Ovary (tissue), 9 donors: Measurements from ENCODE around the gene ST6GALNAC3. TPM values are rescaled to one million over a fixed set of nuclear protein-coding genes. Genes with fewer than 3 reads are reported as not detected.

ENCODE experiments used
- DNase-seq, 5 donors: peaks; one replicate each; pipeline ENCODE4 v3.0.0-alpha.2; 2019 to 2020
- H3K27ac ChIP-seq, 2 donors: fragments of 200-600 bp; one replicate each; pipeline versions ENCODE4 v1.5.1 to v1.8.0; 2019 to 2022
- H3K27me3 ChIP-seq: fragments of 200-600 bp; one replicate; pipeline ENCODE4 v1.8.0; 2022
- H3K36me3 ChIP-seq: fragments of 200-600 bp; sonication (generic); one replicate; pipeline ENCODE4 v1.5.1; 2019
- H3K4me1 ChIP-seq: one replicate; pipeline ENCODE4 v1.8.1; 2013; ENCODE audit warnings: mild to moderate bottlenecking, moderate library complexity; ENCODE audit not compliant: insufficient read depth
- H3K4me3 ChIP-seq: fragments of 200-600 bp; sonication (generic); one replicate; pipeline ENCODE4 v1.5.1; 2017
- H3K9me3 ChIP-seq, 2 donors: fragments of 200-600 bp in 1 of 2; sonication (generic) in 1 of 2; one replicate each; pipeline versions ENCODE4 v1.5.1 to v1.8.1; 2013 to 2019; ENCODE audit warnings: mild to moderate bottlenecking in 1 of 2, moderate library complexity in 1 of 2
- EP300 ChIP-seq: sonication (generic); formaldehyde crosslinking; IDR thresholded peaks from one replicate; pipeline ENCODE4 v1.6.1; 2017; ENCODE audit warnings: antibody characterized with exemption
- POLR2A ChIP-seq: fragments of 450-650 bp; IDR thresholded peaks from one replicate; pipeline ENCODE4 v1.6.1; 2017; ENCODE audit warnings: antibody characterized with exemption, mild to moderate bottlenecking, moderate library complexity
- WGBS, 3 donors: extraction: QIAGEN DNeasy Blood & Tissue Kit in 1 of 3; methylation state at CpG; one replicate each; pipeline versions ENCODE4 v1.1.5 to v1.1.7; 2013 to 2017; 5-methylcytosine and 5-hydroxymethylcytosine counted together
- intact Hi-C, 4 donors: fragments of 100-400 bp; cut with DNase I; formaldehyde crosslinking; loops; one replicate each; pipeline versions ENCODE4 v1.11.0 to v1.15.1; 2022 to 2023
- polyA plus RNA-seq, 2 donors: library from polyadenylated mRNA; stranded (reverse); fragments of 200-250 nt in 1 of 2; fragments of 350-450 nt in 1 of 2; fragmentation: Illumina TruSeq in 1 of 2; extraction: RNeasy Lipid Tissue Mini Kit (QIAGEN cat#74804) in 1 of 2; gene quantifications; one replicate each; pipeline ENCODE4 v1.2.3, GENCODE V29; 2013 to 2014
- total RNA-seq, 7 donors: library from RNA; depleted of rRNA in 2 of 7; stranded (reverse); fragments of >200 nt in 2 of 7; fragmentation: NEBNext Ultra II Directional in 3 of 7; extraction: Animal tissue kit (Norgen Biotek cat#: 25700) in 3 of 7; gene quantifications; one replicate each; pipeline versions ENCODE4 v1.1.0 to v1.2.4, GENCODE V29; 2016 to 2023
- TF ChIP-seq, protein P1 (sequence below), 3 donors: fragments of 450-650 bp in 2 of 3; fragments of 200-600 bp in 1 of 3; IDR thresholded peaks; one replicate each; pipeline versions ENCODE4 v1.5.1 to v1.8.0; 2016 to 2022; ENCODE audit warnings: antibody characterized with exemption in 3 of 3, mild to moderate bottlenecking in 1 of 3
- donor health status: DM: no; HTN: no; CAD: no; lungs with moderate emphysema.
- donor health status: DM: no; HTN: no; CAD: no.
- donor health status: Bipolar disorder and iron deficiency.
- donor health status: DM: yes; HTN: yes; CAD: no.
- donor health status: DM: no; HTN: no; CAD: no.
- donor health status: DM: yes; HTN: yes; CAD: no.

The ST6GALNAC3 gene
- total and polyA plus RNA-seq, 9 donors = 1.9 to 6.7 (median 4.0) TPM

DNA sequence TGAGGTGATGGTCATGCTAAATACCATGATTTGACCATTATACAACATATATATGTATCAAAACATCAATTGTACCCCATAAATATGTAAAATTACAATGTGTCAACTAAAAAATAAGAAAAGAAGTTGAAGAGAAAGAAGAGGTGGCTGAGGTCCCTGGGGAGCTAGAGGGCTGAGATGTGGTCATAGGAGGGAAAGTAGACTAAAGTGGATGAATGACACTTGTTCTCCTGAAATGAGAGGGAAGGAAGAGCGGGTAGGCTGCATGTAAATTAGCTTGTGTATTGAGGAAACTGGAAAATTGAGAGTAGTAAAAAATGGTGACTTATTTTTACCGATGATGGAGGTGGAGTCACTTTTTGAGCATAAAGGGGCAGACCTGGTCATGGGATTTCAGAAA, 117.0 kb downstream of the ST6GALNAC3 start:
- WGBS, 3 donors = 95 to 98% (median 97%) methylated on average over 2 of the region's 2 CpGs
- Histone ChIP-seq H3K9me3 (no peaks in the 10 kb centered on the region), H3K36me3 (no peaks in the 10 kb centered on the region), H3K4me1 (no peaks in the 10 kb centered on the region), H3K27ac (no peak overlapping the region), H3K27me3 (no peaks in the 10 kb centered on the region), H3K4me3 (no peak overlapping the region)
- no peak for DNase-seq
- TF ChIP-seq POLR2A (no peak), EP300 (no peak)
- TF ChIP-seq, protein P1, sequence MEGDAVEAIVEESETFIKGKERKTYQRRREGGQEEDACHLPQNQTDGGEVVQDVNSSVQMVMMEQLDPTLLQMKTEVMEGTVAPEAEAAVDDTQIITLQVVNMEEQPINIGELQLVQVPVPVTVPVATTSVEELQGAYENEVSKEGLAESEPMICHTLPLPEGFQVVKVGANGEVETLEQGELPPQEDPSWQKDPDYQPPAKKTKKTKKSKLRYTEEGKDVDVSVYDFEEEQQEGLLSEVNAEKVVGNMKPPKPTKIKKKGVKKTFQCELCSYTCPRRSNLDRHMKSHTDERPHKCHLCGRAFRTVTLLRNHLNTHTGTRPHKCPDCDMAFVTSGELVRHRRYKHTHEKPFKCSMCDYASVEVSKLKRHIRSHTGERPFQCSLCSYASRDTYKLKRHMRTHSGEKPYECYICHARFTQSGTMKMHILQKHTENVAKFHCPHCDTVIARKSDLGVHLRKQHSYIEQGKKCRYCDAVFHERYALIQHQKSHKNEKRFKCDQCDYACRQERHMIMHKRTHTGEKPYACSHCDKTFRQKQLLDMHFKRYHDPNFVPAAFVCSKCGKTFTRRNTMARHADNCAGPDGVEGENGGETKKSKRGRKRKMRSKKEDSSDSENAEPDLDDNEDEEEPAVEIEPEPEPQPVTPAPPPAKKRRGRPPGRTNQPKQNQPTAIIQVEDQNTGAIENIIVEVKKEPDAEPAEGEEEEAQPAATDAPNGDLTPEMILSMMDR (IDR thresholded peaks at IDR 0.05) = no peak
- intact Hi-C loops = no loop called here

DNA sequence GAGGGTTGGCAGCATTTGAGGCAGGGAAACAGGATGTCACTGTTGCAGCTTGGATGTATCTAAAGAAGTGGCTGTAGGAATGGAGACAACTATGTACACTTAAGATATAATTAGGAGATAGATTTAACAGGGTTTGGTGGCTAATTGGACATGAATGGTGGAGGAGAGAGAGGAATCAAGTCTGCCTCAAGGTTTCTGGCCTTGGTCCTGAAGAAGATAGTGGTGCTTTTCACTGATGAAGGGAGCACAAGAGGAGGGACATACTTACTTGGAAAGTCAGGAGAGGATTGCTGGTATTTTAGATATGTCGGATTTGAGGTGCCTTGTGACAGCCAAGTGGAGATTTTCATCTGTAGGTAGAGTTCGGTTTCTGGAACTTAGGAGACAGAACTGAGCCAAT, 123.9 kb downstream of the ST6GALNAC3 start:
- Histone ChIP-seq H3K4me3 (no peak overlapping the region), H3K4me1 (no peaks in the 10 kb centered on the region), H3K36me3 (no peaks in the 10 kb centered on the region), H3K9me3 (no peaks in the 10 kb centered on the region), H3K27ac (no peak overlapping the region), H3K27me3 (no peaks in the 10 kb centered on the region)
- no peak for DNase-seq
- intact Hi-C loops = no loop called here
- TF ChIP-seq, protein P1 (IDR thresholded peaks at IDR 0.05) = no peak
- TF ChIP-seq EP300 (no peak), POLR2A (no peak)
- 88 to 94% (median 89%) methylated on average over 2 of the region's 2 CpGs for WGBS, 3 donors

DNA sequence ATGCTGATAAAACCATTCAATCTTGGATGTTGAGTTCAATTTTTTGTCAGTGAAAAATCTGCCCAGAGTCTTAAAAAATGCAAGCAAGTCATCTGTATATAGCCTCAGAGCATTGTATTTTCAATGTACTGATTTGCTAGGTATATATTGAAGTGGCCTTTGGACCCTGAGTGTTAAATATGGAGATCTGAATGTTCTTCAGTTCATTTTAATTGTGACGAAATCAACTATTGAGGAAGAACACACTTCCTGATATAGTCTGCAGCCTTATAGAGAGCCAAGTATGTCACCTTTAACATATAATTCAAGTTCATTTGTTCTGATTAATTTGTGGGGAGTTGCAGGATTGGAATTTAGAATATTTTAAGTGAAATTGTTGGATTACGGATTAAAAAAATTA, 128.1 kb downstream of the ST6GALNAC3 start:
- TF ChIP-seq, protein P1 (IDR thresholded peaks at IDR 0.05) = no peak
- no peak for TF ChIP-seq EP300
- TF ChIP-seq POLR2A = no peak
- H3K27me3 ChIP-seq = no peaks in the 10 kb centered on the region
- 78 to 92% (median 89%) methylated on average over 2 of the region's 2 CpGs for WGBS, 3 donors
- H3K4me1 ChIP-seq = no peaks in the 10 kb centered on the region
- no peaks in the 10 kb centered on the region for H3K36me3 ChIP-seq
- H3K9me3 ChIP-seq = no peaks in the 10 kb centered on the region
- no peak for DNase-seq
- intact Hi-C loops = no loop called here
- H3K27ac ChIP-seq = no peak overlapping the region
- no peak overlapping the region for H3K4me3 ChIP-seq

DNA sequence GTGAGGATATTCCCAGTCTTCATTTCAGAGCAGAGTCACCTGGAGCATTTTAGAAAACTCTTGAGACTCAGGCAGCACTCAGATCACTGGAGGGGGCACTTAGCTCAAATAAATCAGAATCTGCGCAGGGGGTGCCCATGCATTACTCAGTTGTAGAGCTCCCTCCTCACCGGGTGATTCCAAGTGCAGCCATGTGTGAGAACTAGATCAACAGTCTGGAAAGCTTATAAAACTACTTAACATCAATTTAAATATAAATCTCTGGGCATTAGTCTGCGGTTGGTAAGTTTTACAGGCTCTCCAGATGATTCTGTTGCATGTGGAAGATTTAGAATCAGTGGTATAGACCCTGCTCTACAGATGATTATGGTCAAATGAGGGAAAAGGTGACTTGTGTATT, 128.6 kb downstream of the ST6GALNAC3 start:
- no peak for DNase-seq
- 81 to 90% (median 83%) methylated on average over 3 of the region's 3 CpGs for WGBS, 3 donors
- H3K27me3 ChIP-seq = no peaks in the 10 kb centered on the region
- H3K4me3 ChIP-seq = no peak overlapping the region
- H3K36me3 ChIP-seq = no peaks in the 10 kb centered on the region
- intact Hi-C loops = no loop called here
- no peak overlapping the region for H3K27ac ChIP-seq
- no peaks in the 10 kb centered on the region for H3K9me3 ChIP-seq
- H3K4me1 ChIP-seq = no peaks in the 10 kb centered on the region
- TF ChIP-seq, protein P1 (IDR thresholded peaks at IDR 0.05) = no peak
- TF ChIP-seq EP300 (no peak), POLR2A (no peak)

DNA sequence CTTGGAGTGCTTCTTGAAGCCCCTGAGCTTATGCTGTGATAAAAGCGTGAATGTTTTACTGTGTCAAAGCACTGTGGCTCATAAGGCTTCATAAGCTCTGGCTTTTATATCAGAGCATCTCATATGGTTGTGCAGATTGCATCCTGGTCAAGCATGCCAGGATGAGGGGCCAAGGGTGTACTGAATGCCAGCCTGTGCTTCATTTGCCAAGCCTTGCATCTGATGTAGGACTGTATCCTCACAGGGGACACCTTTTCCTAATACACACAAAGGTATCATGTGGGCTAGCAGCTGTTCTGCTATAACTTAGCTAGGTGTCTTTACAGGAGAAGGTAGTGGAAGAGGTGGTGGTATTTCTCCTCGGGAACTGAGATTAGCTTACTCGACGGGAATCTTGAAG, 134.7 kb downstream of the ST6GALNAC3 start:
- WGBS, 3 donors = 89 to 94% (median 93%) methylated on average over 4 of the region's 4 CpGs
- no peak for DNase-seq
- no peak for TF ChIP-seq EP300
- TF ChIP-seq, protein P1 (IDR thresholded peaks at IDR 0.05) = no peak
- TF ChIP-seq POLR2A = no peak
- intact Hi-C loops = no loop called here
- H3K4me3 ChIP-seq = no peak overlapping the region
- no peaks in the 10 kb centered on the region for H3K4me1 ChIP-seq
- no peaks in the 10 kb centered on the region for H3K27me3 ChIP-seq
- no peaks in the 10 kb centered on the region for H3K9me3 ChIP-seq
- H3K27ac ChIP-seq = no peak overlapping the region
- no peaks in the 10 kb centered on the region for H3K36me3 ChIP-seq
